Activated CD4-positive, alpha-beta T cell treated with anti-CD3 and anti-CD28 coated beads, Interleukin-2, amount 50 U/mL, for 4 hours (primary cell): ENCODE data around the gene FABP7.

Experiments used
- DNase-seq, 2 experiments: peaks; one replicate each; pipeline ENCODE4 v3.0.0-alpha.2; 2020

Gene FABP7

DNA sequence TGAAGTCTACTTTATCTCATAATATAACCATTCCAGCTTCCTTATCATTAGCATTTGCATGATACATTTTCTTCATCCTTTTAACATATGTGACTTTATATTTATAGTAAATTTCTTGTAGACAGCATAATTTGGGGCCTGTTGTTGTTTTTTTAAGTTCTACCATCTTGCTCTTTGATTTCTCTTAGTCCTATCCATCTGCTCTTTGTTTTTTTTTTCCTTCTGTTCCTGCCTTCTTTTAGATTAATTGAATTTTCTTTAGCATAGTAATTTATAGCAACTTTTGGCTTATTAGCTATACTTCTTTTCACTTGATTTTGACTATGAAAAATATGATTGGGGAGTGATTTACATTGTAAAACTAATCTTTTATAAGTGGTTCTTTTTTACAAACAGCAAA is 19.2 kb upstream of the FABP7 start:
- DNase-seq: no peak

DNA sequence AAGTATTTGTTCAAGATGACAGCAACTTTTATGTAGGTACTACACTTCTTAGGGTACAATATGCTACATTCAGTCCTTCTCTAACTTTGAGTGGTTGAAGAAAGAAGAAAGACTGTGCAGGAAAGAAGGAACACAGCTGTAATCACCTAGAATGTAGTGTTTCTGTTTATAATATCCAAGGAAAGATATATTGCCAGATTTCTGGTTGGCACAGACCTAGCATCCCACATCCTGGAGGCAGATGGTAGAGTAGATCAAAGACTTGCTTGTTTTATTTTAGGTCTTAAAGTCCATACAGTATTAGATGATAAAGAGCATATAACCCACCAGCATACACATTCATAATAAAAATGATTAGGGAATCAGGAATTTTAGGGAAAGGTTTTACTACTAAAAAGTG is 13.3 kb upstream of the FABP7 start:
- no peak for DNase-seq

DNA sequence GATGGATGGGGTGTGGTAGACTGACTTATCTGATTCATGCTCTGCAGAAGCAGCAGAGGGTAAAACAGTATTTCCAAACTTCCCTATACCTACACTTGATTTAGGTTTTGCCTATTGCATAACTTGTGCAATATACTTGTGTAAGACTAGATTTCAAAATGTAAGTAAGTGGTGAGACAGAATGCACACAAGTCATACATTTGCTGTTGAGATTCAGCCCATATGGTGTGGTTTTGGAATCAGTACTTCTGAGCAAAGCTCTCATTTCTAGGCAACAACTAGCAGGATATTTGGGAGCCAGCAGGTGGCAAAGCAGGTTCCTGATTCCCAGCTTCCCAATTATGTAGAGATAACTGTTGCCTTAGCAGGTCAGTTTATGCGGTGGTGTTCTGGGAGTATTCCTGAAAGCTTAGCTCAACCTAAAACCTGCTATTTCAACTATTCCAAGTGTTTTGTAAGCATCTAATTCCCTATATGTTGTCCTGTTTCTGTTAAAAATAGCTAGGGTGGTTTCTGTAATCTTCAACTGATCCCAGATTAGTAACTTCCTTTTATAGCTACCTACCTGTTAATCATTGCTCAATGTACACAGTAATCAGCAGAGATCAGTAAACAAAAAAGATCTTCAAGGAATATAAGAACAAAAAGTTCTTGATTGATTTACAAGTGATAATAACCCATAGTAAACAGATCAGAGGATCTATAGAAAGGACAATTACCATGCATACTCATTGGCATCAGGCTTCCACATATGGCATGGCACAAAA is 8.5 kb upstream of the FABP7 start:
- DNase-seq: no peak

DNA sequence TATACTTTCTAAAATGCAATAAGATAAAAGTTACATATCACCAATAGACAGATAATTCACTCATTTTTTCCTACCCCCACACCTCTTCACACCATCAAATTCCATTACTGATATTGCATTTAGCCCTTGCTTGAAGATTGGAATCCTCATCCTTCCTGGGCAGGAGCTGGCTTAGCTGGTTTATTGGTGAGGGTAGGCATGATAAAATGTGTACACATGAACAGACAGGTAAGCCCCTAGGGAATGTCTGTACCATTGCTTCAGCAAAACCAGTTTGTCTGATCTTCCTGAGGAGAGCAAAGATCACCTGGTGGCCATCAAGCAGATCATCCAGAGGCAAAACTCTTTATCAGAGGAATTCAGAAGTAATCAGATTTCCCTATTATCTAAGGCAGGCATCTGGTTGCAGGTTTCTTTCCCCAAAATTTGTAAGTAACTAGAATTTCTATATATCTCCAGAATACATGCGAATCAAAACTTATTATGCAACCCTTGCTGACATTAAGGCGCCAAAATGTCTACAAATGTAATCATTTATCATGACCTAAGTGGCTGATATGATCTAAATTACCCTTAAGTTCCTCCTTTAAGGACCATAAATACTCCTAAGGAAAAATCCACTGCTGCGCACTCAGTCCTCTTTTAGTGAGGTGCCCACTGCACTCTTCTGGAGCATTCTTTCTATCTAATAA is 6.6 kb upstream of the FABP7 start:
- no peak for DNase-seq

DNA sequence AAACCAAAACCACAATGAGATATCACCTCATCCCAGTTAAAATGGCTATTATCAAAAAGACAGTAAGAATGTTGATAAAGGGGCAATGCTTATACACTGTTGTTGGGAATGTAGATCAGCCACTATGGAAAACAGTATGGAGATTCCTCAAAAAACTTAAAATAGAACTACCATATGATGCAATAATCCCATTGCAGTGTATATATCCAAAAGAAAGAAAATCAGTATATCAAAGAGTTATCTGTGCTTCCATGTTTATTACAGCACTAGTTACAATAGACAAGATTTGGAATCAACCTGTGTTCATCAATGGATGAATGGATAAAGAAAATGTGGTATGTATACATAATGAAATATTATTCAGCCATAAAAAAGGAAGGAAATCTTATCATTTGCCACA is 3.5 kb upstream of the FABP7 start:
- no peak for DNase-seq

DNA sequence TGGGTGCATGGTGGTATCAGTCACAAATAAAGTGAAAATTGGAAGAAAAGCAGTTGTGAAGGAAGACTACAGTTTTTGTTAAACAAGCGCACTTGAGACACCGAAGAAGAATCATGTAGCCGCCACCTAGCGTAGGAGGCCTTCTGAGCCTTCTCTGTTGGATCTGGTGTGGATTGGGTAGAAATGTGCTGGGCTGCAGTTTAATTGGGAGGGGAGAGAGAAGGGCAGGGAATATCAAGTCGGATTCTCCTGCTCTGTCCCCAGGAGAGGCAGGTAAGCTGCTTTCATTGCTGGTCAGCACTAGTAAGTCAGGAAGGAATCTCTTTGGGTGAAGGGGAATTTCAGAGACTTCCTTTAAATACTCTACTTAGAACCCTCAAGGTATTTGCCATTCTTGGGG is 1.2 kb upstream of the FABP7 start:
- DNase-seq: no peak

DNA sequence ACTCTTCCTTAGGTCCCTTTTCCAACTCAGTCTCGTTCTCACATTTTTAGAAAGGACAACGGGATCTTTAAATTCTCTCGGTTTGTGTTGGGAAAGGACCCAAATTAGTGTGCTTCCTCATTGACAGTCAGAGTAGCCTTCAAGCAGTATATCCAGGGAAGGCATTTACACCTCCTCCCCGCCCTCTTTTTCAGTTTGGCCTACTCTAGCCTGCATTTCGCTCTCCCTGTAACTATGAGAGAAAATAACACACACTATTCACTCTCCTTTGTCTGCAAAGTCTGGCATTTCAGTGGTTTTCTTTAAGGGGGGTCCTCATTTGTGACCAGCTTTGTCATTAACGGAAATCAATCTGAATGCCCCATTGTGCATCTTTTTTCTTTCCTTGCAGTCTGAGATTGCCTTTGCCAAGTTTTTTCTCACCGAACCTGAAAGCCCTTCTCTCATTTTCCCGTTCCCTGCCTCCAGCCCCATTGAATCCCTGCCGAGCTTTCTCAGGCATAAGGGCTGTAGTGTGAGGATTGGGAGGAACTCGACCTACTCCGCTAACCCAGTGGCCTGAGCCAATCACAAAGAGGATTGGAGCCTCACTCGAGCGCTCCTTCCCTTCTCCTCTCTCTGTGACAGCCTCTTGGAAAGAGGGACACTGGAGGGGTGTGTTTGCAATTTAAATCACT is 393 bp upstream of the FABP7 start:
- no peak for DNase-seq

DNA sequence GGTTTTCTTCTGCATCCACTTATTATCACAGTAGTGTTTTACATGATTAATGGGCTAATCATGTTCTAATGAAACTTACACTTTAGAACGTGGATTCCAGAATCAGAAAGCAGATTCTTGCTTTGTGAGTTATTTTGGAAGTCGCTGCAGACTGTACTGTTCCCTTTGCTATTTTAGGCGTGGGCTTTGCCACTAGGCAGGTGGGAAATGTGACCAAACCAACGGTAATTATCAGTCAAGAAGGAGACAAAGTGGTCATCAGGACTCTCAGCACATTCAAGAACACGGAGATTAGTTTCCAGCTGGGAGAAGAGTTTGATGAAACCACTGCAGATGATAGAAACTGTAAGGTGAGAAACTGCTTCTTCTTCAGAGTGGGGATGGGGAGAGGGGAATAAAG is 598 bp downstream of the FABP7 start:
- DNase-seq: no peak

DNA sequence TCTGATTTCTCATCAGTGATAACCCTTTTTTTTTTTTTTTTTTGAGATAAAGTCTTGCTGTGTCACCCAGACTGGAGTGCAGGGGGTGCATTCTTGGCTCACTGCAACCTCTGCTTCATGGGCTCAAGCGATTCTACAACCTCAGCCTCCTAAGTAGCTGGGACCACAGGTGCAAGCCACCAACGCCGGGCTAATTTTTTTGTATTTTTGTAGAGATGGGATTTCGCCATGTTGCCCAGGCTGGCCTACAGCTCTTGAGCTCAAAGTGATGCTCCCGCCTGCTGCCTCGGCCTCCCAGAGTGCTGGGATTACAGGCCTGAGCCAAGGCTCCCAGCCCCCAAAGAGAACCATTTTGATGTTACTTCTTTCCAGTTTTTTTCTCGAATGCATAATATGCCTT is 2.2 kb downstream of the FABP7 start:
- no peak for DNase-seq

DNA sequence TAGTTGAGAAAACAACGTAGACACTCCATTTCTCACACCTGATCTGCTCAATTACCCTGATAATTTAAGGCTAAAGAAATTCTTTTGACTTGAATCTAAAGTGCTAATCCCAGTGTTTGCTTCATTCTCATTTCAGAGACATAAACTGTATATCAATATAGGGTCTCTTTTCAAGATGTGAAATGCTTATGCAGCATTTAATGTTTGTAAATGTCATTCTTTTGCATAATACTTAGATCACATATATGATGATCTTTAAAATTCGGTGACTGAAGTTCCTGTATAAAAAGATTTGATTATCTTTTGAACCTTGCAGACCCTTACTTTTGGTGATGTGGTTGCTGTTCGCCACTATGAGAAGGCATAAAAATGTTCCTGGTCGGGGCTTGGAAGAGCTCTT is 3.9 kb downstream of the FABP7 start:
- no peak for DNase-seq

DNA sequence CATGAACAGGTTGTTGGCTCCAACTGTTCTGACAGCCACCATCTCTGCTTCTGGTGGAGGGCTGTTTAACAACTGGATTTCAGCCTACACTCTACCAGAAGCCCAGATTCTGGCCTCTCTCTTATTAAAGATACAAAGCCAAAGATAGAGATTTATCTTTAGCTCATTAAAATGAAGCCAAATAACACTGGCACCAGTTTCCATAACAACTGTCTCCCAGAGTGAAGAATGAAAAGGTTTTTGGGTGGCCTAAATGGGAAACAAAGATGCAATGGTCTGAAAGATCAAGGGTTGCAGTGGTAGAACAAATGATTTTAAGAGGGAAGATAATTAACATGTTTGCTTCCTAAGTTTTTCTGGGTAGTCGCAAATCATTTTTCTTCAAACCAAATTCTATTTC is 6.4 kb downstream of the FABP7 start:
- no peak for DNase-seq

DNA sequence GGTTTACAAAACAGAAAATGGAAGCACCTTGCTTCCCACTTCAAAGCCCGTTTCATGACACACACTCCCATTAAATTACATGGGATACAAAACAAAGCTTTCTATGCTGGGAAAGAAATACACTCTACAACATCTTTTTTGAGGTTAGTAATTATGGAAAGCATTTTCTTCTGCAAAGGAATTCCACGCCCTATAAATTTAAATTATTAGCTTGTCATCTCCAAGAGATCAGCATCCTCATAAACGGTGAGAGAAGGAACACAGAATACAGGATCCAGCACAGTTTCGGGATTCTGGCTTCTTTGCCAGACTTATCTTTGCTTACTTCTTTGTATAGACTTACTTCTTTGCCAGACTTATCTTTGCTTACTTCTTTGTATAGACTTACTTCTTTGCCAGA is 8.2 kb downstream of the FABP7 start:
- no peak for DNase-seq

DNA sequence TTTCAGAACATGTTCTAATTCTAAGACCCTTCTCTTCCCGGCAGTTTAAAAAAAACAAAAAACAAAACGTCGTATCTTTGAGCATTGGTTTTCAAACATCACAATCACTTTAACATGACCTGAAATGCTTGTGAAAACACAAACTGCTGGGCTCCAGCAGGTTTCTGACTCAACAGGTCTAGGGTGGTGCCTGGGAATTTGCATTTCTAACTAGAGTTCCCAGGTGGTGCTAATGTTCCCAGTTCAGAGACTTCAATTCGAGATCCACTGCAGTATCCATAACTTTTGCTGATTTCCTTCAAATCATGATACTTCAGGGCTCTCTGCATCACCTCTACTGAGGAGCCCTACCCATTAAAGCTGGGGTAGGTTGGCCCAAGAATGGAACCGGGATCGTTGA is 8.7 kb downstream of the FABP7 start:
- DNase-seq: no peak

DNA sequence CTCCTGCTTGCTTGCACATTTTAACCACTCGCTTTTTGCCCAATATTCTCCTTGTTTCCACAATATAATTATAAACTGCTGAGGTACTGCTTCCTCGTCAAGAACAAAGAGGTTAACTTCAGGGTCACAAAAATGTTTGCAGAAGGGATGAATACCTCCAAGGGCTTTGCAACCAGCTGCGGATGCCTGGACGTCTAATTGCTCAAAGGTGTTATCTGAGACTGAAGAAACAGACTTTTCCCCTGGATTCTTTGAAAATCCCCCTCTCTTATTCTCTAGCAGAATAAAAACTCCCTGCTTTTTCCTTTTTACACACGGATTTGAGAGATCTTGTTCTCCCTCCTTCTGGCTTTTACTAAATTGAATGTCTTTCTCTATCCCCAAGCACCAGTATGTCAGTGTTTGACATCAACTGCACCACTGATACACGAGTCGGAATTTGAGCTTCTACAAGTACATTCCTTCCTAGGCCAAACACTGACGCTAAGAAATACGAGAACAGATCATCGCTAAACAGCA is 9.2 kb downstream of the FABP7 start:
- no peak for DNase-seq

DNA sequence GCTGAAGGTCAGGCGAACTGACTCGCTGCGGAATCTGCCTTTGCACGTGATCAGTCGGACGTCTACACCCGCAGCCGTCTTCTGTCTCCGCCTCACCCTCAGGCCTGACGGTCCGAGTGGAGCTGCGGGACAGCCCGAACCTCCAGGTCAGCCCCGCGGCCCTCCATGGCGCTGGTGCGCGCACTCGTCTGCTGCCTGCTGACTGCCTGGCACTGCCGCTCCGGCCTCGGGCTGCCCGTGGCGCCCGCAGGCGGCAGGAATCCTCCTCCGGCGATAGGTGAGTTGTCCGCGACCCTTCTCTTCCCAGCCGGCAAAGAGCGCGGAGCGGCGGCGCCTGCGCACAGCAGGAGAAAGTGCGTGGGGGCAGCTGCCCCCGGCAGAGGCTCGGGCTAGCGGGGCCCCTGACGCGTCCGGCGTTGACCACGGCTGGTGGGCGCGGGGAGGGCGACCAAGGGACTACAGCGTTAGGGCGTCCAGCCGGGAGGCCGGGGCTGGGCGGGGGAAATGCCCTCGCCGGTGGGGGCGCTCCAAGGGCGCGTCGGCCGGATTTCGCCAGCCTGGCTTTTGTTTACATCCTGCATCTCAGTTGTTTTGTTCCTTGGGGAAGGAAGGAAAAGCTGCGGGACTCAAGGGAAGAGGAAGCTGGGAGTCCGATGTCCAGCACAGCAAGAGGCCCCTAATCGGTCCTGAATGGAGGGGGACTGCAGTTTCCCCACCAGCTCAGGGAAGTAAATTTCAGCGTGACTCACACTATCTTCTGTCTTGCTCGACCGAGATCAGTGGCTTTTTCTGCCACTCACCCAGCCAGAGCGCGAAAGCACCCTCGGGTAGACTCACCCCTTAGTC is 9.9 kb downstream of the FABP7 start, which contains the start of gene SMPDL3A:
Gene SMPDL3A, plus strand, starts transcription at position 77 of the 846 bp plus-strand sequence. Its CDS starts 89 bp downstream, at position 166.
- DNase-seq: no peak

DNA sequence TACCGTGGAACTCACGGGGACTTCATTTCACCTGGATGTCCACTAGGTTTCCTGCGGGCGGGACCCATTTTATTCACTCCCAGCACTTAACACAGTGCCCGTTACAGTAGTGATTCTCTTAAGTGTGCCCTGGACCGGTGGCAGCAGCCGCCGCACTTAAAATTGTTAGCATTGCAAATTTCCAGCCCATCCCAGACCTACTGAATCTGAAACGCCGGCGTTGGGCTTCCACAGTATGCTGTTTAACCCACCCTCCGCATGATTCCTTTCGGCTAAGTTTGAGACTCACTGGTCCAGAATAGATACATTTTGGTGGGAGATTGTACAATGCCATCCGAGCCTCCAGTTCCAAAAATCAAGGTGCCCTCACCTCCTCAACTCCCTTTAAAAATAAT is 10.5 kb downstream of the FABP7 start:
- no peak for DNase-seq

DNA sequence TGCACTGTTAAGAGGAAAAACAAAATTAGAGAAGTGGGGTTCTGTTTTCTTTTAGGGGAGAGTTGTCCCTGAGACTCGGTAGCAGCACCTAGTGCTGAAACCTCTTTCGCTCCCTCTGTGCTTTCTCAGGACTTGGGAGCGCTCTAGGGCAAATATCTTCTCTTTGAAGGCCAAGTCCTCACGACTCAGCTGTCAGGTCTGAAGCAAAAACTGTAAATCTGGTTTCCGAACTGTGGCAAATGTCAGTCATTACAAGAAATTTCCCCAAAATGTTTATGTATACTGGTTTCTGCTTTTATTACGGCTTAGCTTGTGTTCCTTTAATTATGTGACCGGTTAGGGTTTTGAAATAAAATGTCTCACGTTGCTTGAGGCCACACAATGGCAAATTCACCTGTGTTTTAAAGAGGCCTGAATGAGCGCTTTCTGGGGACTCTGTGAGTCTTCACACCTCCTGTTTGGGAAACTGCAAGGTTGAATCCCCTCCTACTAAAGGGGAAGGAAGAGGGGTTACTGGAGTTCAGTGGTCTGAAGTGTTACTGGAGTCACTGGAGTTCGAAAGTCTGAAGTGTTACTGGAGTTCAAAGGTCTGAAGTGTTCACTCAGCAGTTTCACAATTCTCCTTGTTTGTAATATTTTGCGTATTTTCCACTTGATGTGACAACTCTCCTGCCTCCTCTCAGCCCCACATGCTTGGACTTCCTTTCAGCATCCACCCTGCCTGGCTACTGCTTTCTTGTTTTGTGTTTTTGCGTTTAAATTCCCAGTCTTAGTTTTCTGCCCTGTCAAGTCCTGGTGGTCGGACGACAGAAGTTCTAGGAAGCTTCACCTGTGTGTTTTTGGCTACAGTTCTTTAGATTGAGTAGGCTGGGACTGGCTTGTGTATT is 11.2 kb downstream of the FABP7 start:
- no peak for DNase-seq

DNA sequence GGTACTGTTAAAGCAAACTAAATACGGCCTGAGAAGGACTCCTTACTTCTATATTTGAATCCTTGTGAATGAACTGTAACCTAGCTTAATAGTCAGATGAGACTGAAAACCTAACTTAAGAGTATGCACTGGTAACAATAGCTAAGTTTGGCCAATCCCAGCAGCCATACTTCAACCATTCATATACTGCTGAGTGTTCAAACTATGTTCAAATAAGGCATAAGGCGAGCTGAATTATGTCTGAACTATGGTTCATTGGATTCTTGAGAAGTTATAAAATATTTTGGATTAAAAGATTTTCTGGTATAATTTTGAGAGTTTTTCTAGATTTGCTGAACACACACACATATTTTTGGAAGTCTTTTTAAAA is 11.8 kb downstream of the FABP7 start:
- DNase-seq: no peak

DNA sequence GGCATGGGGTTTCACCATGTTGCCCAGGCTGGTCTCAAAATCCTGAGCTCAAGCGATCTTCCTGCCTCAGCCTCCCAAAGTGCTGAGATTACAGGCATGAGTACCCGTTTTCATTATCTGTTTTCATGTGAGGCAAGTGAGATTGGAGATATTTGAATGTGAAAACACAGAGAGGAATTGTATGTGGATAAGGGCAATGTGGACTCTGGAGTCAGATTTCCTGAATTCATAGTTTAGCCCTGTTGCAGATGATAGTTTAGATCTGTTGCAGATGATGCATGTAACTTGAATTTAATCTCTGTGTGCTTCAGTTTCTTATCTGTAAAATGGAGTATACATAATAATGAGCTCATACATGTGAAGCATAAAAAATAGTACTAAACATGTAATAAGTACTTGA is 13.2 kb downstream of the FABP7 start:
- no peak for DNase-seq

DNA sequence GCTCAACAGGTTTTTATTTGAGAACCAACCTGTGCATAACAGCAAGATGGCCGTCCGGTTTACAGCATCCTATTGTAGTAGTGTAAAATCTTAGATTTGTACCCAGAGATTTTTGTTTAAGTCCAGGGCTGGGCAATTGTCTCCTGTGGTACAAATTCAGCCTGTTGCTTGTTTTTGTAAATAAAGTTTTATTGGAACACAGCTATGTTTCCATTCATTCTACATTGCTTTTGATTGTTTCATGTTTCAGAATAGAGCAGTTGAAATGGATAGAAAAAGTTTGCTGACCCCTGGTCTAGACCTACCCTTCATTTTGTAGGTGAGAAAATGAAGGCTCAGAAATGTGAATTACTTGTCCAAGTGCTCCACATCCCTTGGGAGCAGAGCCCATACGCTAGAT is 18.0 kb downstream of the FABP7 start:
- DNase-seq: no peak

DNA sequence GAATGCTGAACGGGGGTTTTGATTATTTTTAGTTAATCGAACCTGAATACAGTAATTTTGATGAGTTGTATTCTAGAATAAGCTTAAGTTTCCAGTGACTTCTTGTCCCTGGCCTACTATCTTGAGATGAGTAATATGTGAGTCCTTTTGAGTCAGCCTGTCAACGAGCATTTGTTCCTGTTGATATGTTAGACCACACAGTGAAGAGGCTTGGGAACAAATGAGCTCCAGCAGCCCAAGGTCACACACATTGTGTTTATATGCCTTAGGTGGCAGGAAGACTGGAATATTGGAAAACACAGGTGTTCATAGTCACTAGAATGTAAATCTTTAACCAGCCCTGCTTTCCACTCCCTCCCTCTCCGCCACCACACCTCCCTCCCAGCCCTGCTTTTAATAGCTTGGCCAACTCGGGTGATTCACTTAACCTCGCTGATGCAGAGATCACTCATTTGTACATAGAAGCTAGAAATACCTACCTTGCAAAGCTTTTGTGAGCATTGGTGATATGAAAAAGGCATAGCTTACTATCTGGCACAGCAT is 18.7 kb downstream of the FABP7 start:
- DNase-seq: no peak
